ENCODE data around the gene WWOX.

The WWOX gene

DNA sequence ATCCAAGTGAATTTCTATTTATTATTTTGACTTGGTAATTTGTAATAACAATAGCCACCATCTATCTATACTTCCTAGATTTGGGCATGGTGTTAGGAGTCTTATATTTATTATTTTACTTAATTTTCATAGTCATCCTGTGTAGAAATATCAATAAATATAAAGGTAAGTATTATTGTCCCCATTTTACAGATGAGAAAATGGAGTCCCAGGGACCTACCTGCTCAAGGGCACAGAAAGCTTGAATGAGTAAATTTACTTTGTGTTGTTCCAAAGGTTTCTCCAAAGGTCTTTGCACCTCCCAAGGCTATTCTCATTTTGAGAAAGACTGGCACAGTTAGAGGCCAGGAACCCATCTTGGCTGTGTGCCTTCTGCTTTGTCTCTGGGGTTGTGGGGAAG is 738.3 kb downstream of the WWOX start:
- TF ChIP-seq, protein P1, sequence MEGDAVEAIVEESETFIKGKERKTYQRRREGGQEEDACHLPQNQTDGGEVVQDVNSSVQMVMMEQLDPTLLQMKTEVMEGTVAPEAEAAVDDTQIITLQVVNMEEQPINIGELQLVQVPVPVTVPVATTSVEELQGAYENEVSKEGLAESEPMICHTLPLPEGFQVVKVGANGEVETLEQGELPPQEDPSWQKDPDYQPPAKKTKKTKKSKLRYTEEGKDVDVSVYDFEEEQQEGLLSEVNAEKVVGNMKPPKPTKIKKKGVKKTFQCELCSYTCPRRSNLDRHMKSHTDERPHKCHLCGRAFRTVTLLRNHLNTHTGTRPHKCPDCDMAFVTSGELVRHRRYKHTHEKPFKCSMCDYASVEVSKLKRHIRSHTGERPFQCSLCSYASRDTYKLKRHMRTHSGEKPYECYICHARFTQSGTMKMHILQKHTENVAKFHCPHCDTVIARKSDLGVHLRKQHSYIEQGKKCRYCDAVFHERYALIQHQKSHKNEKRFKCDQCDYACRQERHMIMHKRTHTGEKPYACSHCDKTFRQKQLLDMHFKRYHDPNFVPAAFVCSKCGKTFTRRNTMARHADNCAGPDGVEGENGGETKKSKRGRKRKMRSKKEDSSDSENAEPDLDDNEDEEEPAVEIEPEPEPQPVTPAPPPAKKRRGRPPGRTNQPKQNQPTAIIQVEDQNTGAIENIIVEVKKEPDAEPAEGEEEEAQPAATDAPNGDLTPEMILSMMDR (IDR thresholded peaks at IDR 0.05; ENCODE audit: insufficient read depth, missing control alignments) = no peak
- FAIRE-seq = no peak

DNA sequence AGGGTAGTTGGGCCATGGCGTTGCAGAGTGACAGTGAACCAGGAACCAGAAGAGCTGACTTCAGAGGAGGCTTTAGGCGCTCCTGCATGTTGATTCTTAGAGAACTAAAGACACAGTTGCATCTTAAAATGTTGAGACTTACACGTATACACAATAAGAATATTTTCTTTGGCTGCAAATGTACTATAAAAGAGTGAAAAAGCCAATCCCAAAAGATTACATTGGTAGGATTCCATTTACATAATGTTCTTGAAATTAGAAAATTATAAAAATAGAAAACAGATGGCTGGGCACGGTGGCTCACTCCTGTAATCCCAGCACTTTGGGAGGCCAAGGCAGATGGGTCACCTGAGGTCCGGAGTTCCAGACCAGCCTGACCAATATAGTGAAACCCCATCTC is 738.8 kb downstream of the WWOX start:
- no peak for DNase-seq (ENCODE audit: insufficient read length, low spot score)
- TF ChIP-seq, protein P1 (IDR thresholded peaks at IDR 0.05; ENCODE audit: insufficient read depth, missing control alignments) = no peak

More for the DNA sequence above, 738.3 kb downstream of the WWOX start:
- DNase-seq (ENCODE audit: insufficient read length, low spot score) = no peak

GRCh38 chr16:78842950-78843349 is 743.5 kb downstream of the WWOX start:
- TF ChIP-seq, protein P1 (IDR thresholded peaks at IDR 0.05; ENCODE audit: insufficient read depth, missing control alignments) = no peak
- DNase-seq (ENCODE audit: insufficient read length, low spot score) = no peak
- no peak for FAIRE-seq

More for the DNA sequence above, 738.8 kb downstream of the WWOX start:
- FAIRE-seq = no peak

DNA sequence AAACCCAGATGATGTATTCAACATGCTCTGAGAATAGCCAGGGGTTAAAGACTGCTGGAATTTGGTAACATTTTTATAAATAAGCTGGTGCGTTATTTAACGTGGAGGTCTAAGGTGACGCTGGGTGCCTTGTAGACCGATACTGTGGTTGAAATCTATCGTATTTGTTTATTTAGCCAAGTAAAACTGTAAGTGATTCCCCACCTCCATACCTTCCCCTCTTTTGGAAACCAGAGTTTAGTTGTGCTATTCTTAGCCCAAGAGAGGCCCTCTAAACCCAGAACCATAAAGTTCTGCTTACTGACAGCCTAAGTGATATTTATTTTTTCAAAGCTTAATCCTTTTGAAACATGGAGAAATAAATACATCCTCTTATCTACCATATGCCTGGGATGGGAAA is 744.5 kb downstream of the WWOX start:
- FAIRE-seq = no peak
- TF ChIP-seq, protein P1 (IDR thresholded peaks at IDR 0.05; ENCODE audit: insufficient read depth, missing control alignments) = no peak
- DNase-seq (ENCODE audit: insufficient read length, low spot score) = no peak

DNA sequence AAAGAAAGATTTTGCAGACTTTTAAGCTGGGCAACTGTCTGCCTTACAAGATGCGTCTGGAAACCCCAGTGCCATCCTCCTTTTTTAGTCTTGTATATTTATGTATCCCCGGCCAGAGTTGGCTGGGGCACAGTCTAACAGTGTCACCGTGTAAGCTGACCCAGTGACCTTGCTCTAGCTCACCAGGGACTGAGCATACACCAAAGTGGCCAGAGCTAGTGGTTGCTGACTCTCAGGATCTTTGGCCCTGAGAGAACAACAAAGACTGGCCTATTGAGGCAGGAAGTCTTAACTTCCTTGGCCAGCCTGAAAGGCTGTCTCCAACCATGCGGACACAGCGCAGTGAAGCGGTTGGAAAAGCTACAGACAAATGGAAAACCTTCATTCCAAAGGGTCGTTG is 745.2 kb downstream of the WWOX start:
- no peak for FAIRE-seq
- no peak for DNase-seq (ENCODE audit: insufficient read length, low spot score)
- TF ChIP-seq, protein P1 (IDR thresholded peaks at IDR 0.05; ENCODE audit: insufficient read depth, missing control alignments) = no peak

GRCh38 chr16:78851266-78851665 is 751.8 kb downstream of the WWOX start:
- no peak for FAIRE-seq
- DNase-seq (ENCODE audit: insufficient read length, low spot score) = no peak
- TF ChIP-seq, protein P1 (IDR thresholded peaks at IDR 0.05; ENCODE audit: insufficient read depth, missing control alignments) = no peak

- no peak for DNase-seq (ENCODE audit: insufficient read length, low spot score)
- TF ChIP-seq, protein P1 (IDR thresholded peaks at IDR 0.05; ENCODE audit: insufficient read depth, missing control alignments) = no peak
Measured at GRCh38 chr16:78852081-78852635, 752.7 kb downstream of the WWOX start.

More at GRCh38 chr16:78852081-78852635, 752.7 kb downstream of the WWOX start:
- FAIRE-seq = no peak
